ENCODE results near the gene DAAM1.

DNA sequence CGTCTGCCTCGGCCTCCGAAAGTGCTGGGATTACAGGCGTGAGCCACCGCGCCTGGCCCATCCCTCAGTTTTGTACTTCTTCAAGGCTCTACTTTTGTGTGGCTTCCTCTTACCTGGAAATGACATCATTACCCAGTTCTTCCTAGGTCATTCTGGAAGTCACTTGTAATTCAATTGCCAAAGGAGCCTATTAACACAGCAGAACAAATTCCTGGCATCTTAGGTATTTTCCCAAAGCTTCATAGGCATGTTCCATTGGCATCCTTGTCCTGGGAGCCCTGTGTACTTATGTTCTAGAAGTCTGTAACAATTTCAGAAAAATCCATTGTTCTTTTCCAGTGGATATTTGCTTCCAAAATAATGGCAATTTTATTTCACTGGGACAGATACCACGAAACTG, 60.6 kb downstream of the DAAM1 start:
- TF ChIP-seq, protein P1, sequence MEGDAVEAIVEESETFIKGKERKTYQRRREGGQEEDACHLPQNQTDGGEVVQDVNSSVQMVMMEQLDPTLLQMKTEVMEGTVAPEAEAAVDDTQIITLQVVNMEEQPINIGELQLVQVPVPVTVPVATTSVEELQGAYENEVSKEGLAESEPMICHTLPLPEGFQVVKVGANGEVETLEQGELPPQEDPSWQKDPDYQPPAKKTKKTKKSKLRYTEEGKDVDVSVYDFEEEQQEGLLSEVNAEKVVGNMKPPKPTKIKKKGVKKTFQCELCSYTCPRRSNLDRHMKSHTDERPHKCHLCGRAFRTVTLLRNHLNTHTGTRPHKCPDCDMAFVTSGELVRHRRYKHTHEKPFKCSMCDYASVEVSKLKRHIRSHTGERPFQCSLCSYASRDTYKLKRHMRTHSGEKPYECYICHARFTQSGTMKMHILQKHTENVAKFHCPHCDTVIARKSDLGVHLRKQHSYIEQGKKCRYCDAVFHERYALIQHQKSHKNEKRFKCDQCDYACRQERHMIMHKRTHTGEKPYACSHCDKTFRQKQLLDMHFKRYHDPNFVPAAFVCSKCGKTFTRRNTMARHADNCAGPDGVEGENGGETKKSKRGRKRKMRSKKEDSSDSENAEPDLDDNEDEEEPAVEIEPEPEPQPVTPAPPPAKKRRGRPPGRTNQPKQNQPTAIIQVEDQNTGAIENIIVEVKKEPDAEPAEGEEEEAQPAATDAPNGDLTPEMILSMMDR (IDR thresholded peaks at IDR 0.05): no peak
- TF ChIP-seq POLR2A (IDR thresholded peaks at IDR 0.05): no peak
